GM12878 (cell line): ENCODE data around the gene ZYX. TPM values are rescaled to one million over a fixed set of nuclear protein-coding genes. Genes with fewer than 3 reads are reported as not detected.

ENCODE experiments used
- ATAC-seq: fragments of 200-7000 bp; cut with Tn5 transposase; 3 replicates; pipeline ENCODE4 v1.9.1; 2020; ENCODE audit warnings: mild to moderate bottlenecking, moderate library complexity
- BruUV-seq: library from RNA; stranded (reverse); fragments of 400-500 nt; replicated peaks from 2 replicates; lab custom pipeline; 2021; lab: Mats Ljungman, UMichigan
- CTCF ChIA-PET: fragments of 300-600 bp; sonication (Branson Sonifier 250); formaldehyde crosslinking; extraction: SDS; loops from one replicate; lab custom pipeline; 2021; ENCODE audit warnings: inconsistent platforms; lab: Yijun Ruan, JAX
- POLR2A ChIA-PET: fragments of 350-600 bp; formaldehyde crosslinking; extraction: SDS; loops from one replicate; lab custom pipeline; 2021; ENCODE audit warnings: inconsistent platforms; lab: Charles Lee
- RAD21 ChIA-PET: fragments of 300-600 bp; sonication (Branson Sonifier 250); formaldehyde crosslinking; loops from one replicate; lab custom pipeline; 2023; ENCODE audit warnings: antibody characterized with exemption; ENCODE audit not compliant: unreplicated experiment; lab: Charles Lee
- SMC1A ChIA-PET: fragments of 300-600 bp; sonication (Branson Sonifier 250); formaldehyde crosslinking; loops from one replicate; lab custom pipeline; 2023; ENCODE audit not compliant: unreplicated experiment, uncharacterized antibody; lab: Charles Lee
- DNase-seq: peaks from one replicate; pipeline ENCODE4 v3.0.0-alpha.2; 2011; ENCODE audit warnings: low read depth, low spot score
- FAIRE-seq: peaks from 3 replicates; lab custom pipeline; 2011; peaks lifted over from hg19 to GRCh38; lab: Jason Lieb, UNC
- H2AFZ ChIP-seq: 2 replicates; pipeline ENCODE4 v1.6.0; 2011; ENCODE audit warnings: low read depth, low read length, control low read depth; ENCODE audit not compliant: control insufficient read depth
- H3K27ac ChIP-seq: 2 replicates; pipeline ENCODE4 v1.5.1; 2011; ENCODE audit warnings: control low read depth; ENCODE audit not compliant: control insufficient read depth, insufficient read depth
- H3K27me3 ChIP-seq, 2 experiments: replicated peaks in 1 of 2; 2 replicates each; pipeline versions ENCODE4 v1.6.0 to v1.6.1; 2011; ENCODE audit warnings: low read length in 1 of 2; ENCODE audit not compliant: control insufficient read depth in 2 of 2, insufficient read depth in 2 of 2
- H3K36me3 ChIP-seq, 2 experiments: 2 replicates each; pipeline ENCODE4 v1.5.1; 2011; ENCODE audit warnings: low read length in 1 of 2; ENCODE audit not compliant: control insufficient read depth in 2 of 2, insufficient read depth in 2 of 2
- H3K4me1 ChIP-seq: 2 replicates; pipeline ENCODE4 v1.6.1; 2011; ENCODE audit warnings: mild to moderate bottlenecking, low read length, moderate library complexity, mixed read lengths; ENCODE audit not compliant: control insufficient read depth, insufficient read depth
- H3K4me2 ChIP-seq: 2 replicates; pipeline ENCODE4 v1.6.0; 2011; ENCODE audit warnings: control low read depth; ENCODE audit not compliant: control insufficient read depth, insufficient read depth
- H3K4me3 ChIP-seq: fragments of 200-600 bp; sonication (generic); 2 replicates; pipeline ENCODE4 v1.5.1; 2016
- H3K79me2 ChIP-seq: 2 replicates; pipeline ENCODE4 v1.6.0; 2011; ENCODE audit warnings: low read length; ENCODE audit not compliant: control insufficient read depth, insufficient read depth
- H3K9ac ChIP-seq: 2 replicates; pipeline ENCODE4 v1.8.0; 2011; ENCODE audit warnings: low read length, control low read depth, mixed read lengths; ENCODE audit not compliant: control insufficient read depth, insufficient read depth
- H3K9me3 ChIP-seq: replicated peaks from 3 replicates; pipeline ENCODE4 v1.5.1; 2011; ENCODE audit warnings: mild to moderate bottlenecking, low read length; ENCODE audit not compliant: control insufficient read depth, insufficient read depth
- H4K20me1 ChIP-seq: 2 replicates; pipeline ENCODE4 v1.6.0; 2011; ENCODE audit not compliant: control insufficient read depth, insufficient read depth
- ASH2L ChIP-seq: fragments of 300-600, 200-600 bp; sonication (generic); IDR thresholded peaks from 2 replicates; pipeline ENCODE4 v1.6.1; 2017; ENCODE audit warnings: low read depth, mild to moderate bottlenecking, borderline replicate concordance
- ATF3 ChIP-seq: IDR thresholded peaks from 2 replicates; pipeline ENCODE4 v1.6.1; 2011; ENCODE audit warnings: low read depth, mild to moderate bottlenecking, low read length, moderate library complexity, borderline replicate concordance; ENCODE audit errors: extremely low read depth
- ATF7 ChIP-seq: fragments of 450-650 bp; IDR thresholded peaks from 2 replicates; pipeline ENCODE4 v1.6.1; 2016; ENCODE audit warnings: low read depth, mild to moderate bottlenecking
- CHD1 ChIP-seq: IDR thresholded peaks from 2 replicates; pipeline ENCODE4 v1.6.1; 2012; ENCODE audit warnings: low read depth, low read length, improper control_type of control experiment
- CREM ChIP-seq: IDR thresholded peaks from 2 replicates; pipeline ENCODE4 v1.6.1; 2014; ENCODE audit warnings: antibody characterized with exemption, low read depth
- MEF2B ChIP-seq: fragments of 450-650 bp; IDR thresholded peaks from 2 replicates; pipeline ENCODE4 v1.6.1; 2018; ENCODE audit warnings: mild to moderate bottlenecking, moderate library complexity; ENCODE audit not compliant: partially characterized antibody, poor library complexity, severe bottlenecking
- MYC ChIP-seq: IDR thresholded peaks from 2 replicates; pipeline ENCODE4 v1.6.1; 2011; ENCODE audit warnings: mild to moderate bottlenecking, low read length, moderate library complexity, inconsistent platforms; ENCODE audit not compliant: insufficient read depth, insufficient replicate concordance, insufficient read length, severe bottlenecking
- NRF1 ChIP-seq: conservative IDR thresholded peaks from 2 replicates; pipeline ENCODE4 v1.6.1; 2011; ENCODE audit warnings: mild to moderate bottlenecking, low read depth, low read length, improper control_type of control experiment
- POLR2AphosphoS2 ChIP-seq: IDR thresholded peaks from 2 replicates; pipeline ENCODE4 v1.6.1; 2011; ENCODE audit warnings: low read depth, mild to moderate bottlenecking, low read length, improper control_type of control experiment, moderate library complexity
- RB1 ChIP-seq: fragments of 450-650 bp; formaldehyde crosslinking; IDR thresholded peaks from 2 replicates; pipeline ENCODE4 v1.6.1; 2017; ENCODE audit warnings: mild to moderate bottlenecking, borderline replicate concordance
- RCOR1 ChIP-seq: conservative IDR thresholded peaks from 2 replicates; pipeline ENCODE4 v1.6.1; 2012; ENCODE audit warnings: low read depth, low read length, improper control_type of control experiment
- SMAD1 ChIP-seq: fragments of 450-650 bp; IDR thresholded peaks from 2 replicates; pipeline ENCODE4 v1.6.1; 2018; ENCODE audit warnings: mild to moderate bottlenecking, low read depth; ENCODE audit not compliant: partially characterized antibody
- SUZ12 ChIP-seq: fragments of 200-600 bp; sonication (generic); IDR thresholded peaks from one replicate; pipeline ENCODE4 v1.6.1; 2018; ENCODE audit warnings: antibody characterized with exemption, mild to moderate bottlenecking; ENCODE audit not compliant: unreplicated experiment
- USF1 ChIP-seq: IDR thresholded peaks from 2 replicates; pipeline ENCODE4 v1.6.1; 2011; ENCODE audit warnings: borderline replicate concordance, low read depth, mild to moderate bottlenecking, moderate library complexity, mixed read lengths, low read length; ENCODE audit not compliant: insufficient read depth; ENCODE audit errors: extremely low read length
- WRNIP1 ChIP-seq: IDR thresholded peaks from 2 replicates; pipeline ENCODE4 v1.6.1; 2011; ENCODE audit warnings: low read depth, low read length, improper control_type of control experiment, borderline replicate concordance
- ZNF217 ChIP-seq: fragments of 450-650 bp; IDR thresholded peaks from 2 replicates; pipeline ENCODE4 v1.6.1; 2017; ENCODE audit warnings: antibody characterized with exemption, mild to moderate bottlenecking
- WGBS: methylation state at CpG from one replicate; pipeline ENCODE4 v1.1.6; 2016; ENCODE audit warnings: low lambda C conversion rate; ENCODE audit not compliant: insufficient replicate concordance, insufficient coverage; ENCODE audit errors: missing lambda C conversion rate; 5-methylcytosine and 5-hydroxymethylcytosine counted together
- in situ Hi-C: fragments of 300-500 bp; cut with MboI; formaldehyde crosslinking; loops from 9 replicates; pipeline ENCODE4 v1.14.3; 2018; ENCODE audit warnings: mixed read lengths
- intact Hi-C: fragments of 100-400 bp; cut with micrococcal nuclease; formaldehyde crosslinking; loops from one replicate; pipeline ENCODE4 v1.14.2; 2022; ENCODE audit not compliant: unreplicated experiment
- polyA plus RNA-seq, 11 experiments: library from polyadenylated mRNA; depleted of rRNA in 4 of 11; unstranded in 6 of 11; stranded (reverse) in 5 of 11; fragments of >200 nt; fragmentation: Nextera tagmentation in 4 of 11; fragmentation: Illumina TruSeq in 1 of 11; extraction: Ambion mirVana in 4 of 11; extraction: Trizol in 1 of 11; gene quantifications; 1 replicate in 1 of 11; 2 replicates in 10 of 11; pipeline versions ENCODE4 v1.2.1 to v1.2.3, GENCODE V29; 2011 to 2016; ENCODE audit warnings: inconsistent platforms in 2 of 11, missing spikeins in 2 of 11, low read depth in 1 of 11
- total RNA-seq, 4 experiments: library from RNA; depleted of rRNA in 3 of 4; stranded (reverse); fragments of >200 nt in 3 of 4; fragmentation: Illumina TruSeq in 1 of 4; extraction: Trizol in 1 of 4; gene quantifications; 2 replicates each; pipeline versions ENCODE4 v1.2.1 to v1.2.3, GENCODE V29; 2013 to 2021

The ZYX gene
- total and polyA plus RNA-seq, 10 of the 15 experiments (the other 5 are each of a cell fraction or from before 2014, with no cell fraction given): 2.1 to 100 (median 27.6) TPM

- 0 out of 2 replicates have a peak, but pooled peaks have one; percentile 12 for TF ChIP-seq ATF7
- TF ChIP-seq ZNF217: 0 out of 2 replicates have a peak, but pooled peaks have one; percentile 54
- no peak for TF ChIP-seq MYC
- TF ChIP-seq RCOR1: no peak
- TF ChIP-seq SUZ12: no peak
- 0 out of 2 replicates have a peak, but pooled peaks have one; percentile 42 for TF ChIP-seq POLR2AphosphoS2
Observed at GRCh38 chr7:143380646-143381426, at the start of gene ZYX (continued).

DNA sequence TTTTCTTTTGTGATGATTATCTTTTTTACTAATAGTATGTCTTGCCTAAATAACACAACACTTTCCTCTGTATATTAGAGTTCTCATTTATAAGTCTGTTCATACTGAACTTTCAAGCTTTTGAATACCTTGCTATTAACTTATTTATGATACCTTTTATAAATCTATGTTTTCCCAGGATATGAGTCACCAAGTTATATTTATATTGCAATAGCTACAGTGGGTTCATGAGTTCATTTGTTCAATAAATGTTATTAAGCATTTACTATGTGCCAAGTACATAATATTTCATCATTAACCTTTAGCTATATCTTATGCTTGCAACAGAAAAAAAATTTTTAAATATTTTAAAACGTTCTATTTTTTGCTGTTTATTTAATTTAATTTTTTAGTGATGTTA, 46.9 kb upstream of the ZYX start:
- no peak overlapping the region for H3K4me3 ChIP-seq
- in situ Hi-C loops (no loop called here), intact Hi-C loops (no loop called here)
- no peaks in the 10 kb centered on the region for H3K4me1 ChIP-seq
- no peak overlapping the region for H3K4me2 ChIP-seq
- ChIA-PET CTCF (interaction anchor here (0.6 to 2.9 kb wide), 6 partner anchors 9 to 578 kb away, joined by 3 to 8 read pairs (median 4); no protein-coding TSS in a partner anchor), RAD21 (interaction anchor here (1.1 kb wide), 1 partner anchor 93 kb away, joined by 3 read pairs; no protein-coding TSS in a partner anchor), POLR2A (no interaction called here), SMC1A (interaction anchor here (1.8 kb wide), 1 partner anchor 94 kb away, joined by 11 read pairs; no protein-coding TSS in a partner anchor)
- H3K36me3 ChIP-seq: no peaks in the 10 kb centered on the region
- WGBS: 3% methylated on average over 1 of the region's 1 CpG
- BruUV-seq: no TSS peak
- no peak overlapping the region for H3K27ac ChIP-seq
- no peaks in the 10 kb centered on the region for H3K9me3 ChIP-seq
- H4K20me1 ChIP-seq: no peaks in the 10 kb centered on the region
- H3K79me2 ChIP-seq: no peaks in the 10 kb centered on the region
- no peak overlapping the region for H2AFZ ChIP-seq
- FAIRE-seq (no peak), ATAC-seq (no peak), DNase-seq (no peak)
- H3K9ac ChIP-seq: no peak overlapping the region
- no peaks in the 10 kb centered on the region; a peak in 1 of 4 replicates for H3K27me3 ChIP-seq
- TF ChIP-seq USF1 (no peak), RB1 (no peak), ATF3 (no peak), WRNIP1 (no peak), CREM (no peak), NRF1 (no peak), CHD1 (no peak), SMAD1 (no peak), ASH2L (no peak), POLR2AphosphoS2 (no peak), MEF2B (no peak)
